ENCODE data around the gene STARD13.

The STARD13 gene

DNA sequence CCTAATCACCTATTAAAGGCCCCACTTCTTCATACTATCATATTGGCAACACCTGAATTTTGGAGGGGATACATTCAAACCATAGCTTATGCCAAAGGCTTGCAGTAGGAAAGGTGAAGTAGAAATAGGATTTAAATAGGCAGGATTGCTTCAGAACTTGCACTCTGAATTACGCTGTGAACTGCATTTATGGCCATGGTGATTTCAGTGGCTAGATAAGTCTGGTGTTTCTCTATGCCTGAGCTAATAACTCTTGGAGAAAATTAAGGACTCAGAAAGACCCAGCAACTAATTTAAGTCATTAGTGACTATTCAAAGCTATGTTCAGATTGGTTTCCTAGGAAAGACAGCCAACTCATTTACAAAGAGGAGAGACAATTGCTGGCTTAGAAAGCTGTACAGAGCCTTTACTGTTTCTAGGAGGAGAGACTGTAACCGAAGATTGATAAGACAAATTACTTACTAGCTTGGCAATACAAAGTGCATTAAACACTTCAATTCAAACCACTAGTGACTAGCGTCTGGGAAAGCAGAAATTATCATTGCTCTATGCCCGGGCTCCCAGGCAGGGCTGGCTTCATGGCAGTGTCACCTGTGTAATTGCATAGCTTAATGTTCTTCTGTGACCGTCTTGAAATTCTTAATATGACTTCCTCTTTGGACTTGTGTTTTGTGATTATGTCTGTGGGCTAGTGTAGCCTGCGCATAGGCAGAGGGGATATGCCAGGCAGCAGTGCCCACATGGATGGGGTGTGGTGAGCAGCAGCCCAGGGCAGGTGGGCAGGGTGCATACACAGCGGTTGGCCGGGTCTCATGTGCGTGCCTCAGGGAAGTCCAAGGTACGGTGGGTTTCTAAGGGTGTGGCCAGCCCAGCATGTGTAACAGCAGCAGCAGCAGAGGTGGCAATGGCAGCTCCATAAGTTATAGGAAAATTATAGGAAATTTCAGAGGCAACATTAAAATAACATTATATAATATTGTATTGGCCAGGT lies 209.3 kb downstream of the STARD13 start:
- DNase-seq, result no peak

DNA sequence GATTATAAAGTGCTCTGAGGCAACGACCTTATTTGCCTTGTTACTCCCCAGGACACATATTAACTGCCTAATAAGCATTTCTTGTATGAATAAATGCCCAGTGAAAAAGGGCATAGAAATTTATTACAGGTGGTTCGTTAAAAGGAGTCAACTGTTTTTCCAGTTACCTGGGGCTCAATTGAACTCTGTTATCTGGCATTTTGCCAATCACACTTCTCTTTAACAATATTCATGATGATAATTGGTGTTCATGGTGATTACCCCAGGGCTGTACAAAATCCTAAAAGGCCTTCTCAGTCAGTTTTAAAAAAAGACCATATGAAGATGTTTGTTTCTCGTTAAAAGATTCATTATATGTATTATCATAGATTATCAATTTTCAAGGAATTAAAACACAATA lies 212.2 kb downstream of the STARD13 start:
- DNase-seq, result no peak

DNA sequence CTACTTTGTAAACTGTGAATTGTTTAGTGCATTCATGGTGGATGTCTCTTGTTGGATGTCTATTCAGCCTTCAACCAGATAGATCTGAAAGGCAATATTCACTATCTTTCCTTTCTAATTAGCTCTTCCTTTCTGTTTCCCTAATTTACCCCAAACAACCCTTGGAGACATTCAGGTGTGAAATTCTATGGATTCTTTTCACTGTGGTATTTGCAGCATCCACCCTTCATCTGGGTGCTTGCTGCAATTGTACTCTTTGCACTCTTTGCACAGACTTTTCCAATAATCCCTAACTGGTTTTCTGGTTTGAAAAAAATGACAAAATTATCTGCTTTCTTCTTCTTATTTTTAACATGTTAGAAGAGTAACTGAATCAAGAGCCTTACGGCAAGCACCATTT lies 212.8 kb downstream of the STARD13 start:
- no peak for DNase-seq

DNA sequence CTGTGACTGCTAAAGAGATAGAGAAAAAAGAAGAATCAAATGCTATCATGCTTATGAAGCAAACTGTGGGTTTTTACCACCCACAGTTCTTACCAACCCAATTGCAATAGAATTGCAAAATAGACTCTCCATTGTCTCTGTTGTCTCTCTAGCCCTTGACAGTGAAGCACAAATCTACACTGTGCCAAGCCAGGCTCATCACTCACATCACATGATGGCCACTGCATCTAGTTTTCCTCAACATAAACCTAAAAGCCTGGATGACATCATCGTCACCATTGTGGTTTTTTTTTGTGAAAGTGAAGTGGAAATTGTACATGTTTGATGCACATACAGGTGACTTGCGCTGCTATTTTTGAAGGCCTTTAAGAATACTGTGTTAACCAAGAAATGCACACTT lies 213.3 kb downstream of the STARD13 start:
- DNase-seq, result no peak

DNA sequence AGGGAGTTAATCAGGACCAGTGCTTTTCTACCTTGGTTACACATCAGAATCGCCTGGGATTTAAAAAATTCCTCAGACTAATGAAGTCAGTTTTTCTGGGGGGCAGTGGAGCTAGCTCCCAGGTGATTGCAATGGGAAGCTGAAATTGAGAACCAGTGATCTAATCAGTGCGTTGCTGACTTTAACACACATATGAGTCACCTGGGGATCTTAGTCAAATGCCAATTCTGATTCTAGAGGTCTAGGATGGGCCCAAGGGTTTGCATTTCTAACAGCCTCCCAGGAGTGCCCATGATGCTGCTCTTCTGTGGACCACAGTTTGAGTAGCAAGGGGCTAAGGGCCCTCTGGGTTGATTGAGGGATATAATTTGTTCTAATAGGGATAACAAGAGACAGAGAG lies 214.8 kb downstream of the STARD13 start:
- no peak for DNase-seq

DNA sequence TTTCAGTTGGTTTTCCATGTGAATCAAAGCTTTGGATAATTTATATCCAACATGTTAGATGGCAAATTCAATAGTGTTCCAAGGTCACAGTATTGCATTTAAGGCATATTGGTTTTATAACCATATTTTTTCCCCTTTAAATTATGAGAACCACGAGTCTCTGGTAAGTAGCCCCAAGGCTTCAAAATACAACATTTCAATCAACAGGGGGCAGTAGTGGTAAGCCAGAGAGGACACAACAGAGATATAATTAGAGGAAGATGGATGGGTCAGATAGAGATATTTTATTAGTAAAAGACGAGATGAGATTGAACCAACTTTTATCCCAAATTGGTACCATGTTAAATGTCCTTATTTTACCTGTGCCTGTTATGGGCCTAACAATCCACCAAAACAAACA lies 216.2 kb downstream of the STARD13 start:
- DNase-seq, result no peak

DNA sequence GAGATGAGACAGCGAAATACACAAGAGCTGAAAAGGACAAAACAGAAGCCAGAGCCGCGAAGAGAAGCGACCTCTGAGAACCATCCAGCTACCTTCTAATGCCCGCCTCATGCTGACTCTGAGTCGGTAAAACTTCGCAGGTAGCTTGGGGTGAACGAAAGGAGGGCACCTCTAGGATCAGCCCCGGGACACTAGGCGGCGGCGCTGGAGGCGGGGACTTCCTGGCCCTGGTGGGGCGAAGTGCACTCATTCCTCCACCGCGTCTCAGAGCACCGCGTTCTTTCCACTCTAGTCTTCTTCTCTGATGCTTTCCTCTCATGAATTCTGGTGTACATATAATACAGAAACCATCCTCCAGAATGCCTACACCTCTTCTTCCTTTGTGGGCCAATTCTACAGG lies 219.2 kb downstream of the STARD13 start:
- DNase-seq, result no peak

DNA sequence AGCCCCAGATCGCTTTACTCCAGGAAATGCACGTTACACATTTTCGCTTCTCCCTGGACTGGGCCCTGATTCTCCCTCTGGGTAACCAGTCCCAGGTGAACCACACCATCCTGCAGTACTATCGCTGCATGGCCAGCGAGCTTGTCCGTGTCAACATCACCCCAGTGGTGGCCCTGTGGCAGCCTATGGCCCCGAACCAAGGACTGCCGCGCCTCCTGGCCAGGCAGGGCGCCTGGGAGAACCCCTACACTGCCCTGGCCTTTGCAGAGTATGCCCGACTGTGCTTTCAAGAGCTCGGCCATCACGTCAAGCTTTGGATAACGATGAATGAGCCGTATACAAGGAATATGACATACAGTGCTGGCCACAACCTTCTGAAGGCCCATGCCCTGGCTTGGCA lies 224.7 kb downstream of the STARD13 start:
- no peak for DNase-seq

DNA sequence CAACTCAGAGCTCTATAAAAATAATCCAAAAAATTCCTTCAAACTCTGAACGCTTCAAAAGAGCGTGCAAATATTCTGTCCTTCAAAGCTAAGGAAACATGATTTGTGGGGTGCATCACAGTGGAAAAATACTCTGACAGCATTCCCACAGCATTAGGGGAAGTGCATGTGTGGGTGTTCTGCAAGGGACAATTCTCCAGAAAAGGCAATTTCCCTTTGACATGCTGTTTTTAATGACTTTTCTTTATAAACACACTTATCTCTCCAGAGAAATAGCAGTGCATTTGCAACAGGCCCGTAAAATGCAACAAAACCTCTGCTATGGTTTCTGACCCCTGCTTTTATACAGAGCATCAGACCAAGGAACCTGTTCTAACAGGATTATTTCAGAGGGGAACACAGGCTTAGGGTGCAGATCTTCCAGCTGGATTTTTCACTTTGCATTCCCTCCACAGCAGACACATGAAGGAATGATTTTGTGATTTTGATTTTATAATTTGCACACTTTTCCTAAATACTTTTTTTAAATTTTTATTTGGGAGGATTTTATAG lies 226.7 kb downstream of the STARD13 start:
- no peak for DNase-seq

DNA sequence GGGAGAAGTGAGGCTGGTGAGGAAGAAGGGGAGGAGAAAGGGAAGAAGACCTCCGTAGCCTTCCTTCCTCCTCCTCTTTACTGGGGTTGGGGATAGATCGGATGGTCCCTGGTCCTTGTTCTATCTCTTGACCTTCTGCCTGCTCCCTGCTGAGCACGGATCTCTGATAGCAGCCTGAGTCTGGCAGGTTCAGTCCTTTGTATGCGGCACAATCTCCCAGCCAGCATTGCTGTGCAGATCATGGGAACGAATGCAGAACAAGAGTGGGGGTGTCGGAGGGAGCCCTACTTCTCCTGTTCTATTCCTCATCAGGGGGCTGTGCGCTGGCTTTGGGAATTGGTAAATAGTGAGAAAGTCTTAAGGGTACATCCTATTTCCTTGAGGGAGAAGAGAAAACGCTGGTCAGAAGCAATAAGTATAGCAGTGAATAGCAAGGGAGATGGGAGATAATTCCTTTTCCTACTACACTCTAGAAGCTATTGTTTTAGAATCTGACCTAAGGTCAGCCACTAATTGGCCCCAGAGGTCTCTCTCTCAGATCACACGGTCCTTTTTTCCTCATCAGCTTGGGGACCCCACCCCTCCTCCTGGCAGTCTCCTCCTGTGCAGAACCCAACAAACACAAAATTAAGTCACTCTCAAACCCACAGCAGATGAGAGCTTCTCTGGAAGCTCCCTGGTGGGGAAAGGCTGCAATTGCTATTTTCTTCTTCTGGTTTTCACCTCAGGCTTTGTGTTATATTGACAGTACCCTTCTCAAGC lies 228.4 kb downstream of the STARD13 start:
- no peak for DNase-seq

DNA sequence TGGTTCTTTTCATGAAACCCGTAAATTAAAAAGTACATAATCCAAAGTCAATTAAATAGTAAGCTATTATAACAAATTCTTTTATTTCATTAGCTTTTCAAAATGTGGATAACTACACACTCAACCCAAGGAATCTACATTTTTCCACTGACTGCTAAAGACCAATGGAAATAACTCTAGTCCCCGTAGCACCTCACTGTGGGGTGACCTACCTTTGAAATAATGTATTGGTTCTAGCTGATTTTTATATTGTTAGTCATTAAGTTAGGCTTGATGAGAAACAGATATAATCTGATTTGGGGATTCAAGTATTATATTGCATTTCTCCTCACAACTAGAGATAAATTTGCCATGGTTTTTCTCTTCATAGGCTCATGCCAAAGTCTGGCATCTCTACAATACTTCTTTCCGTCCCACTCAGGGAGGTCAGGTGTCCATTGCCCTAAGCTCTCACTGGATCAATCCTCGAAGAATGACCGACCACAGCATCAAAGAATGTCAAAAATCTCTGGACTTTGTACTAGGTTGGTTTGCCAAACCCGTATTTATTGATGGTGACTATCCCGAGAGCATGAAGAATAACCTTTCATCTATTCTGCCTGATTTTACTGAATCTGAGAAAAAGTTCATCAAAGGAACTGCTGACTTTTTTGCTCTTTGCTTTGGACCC lies 232.0 kb downstream of the STARD13 start:
- DNase-seq, result no peak
